Loucy (cell line): ENCODE results near the gene RELT.

Experiments
- CTCF ChIP-seq: fragments of 200-600 bp; sonication (generic); conservative IDR thresholded peaks from 2 replicates; pipeline ENCODE4 v1.5.1; 2014; ENCODE audit warnings: mild to moderate bottlenecking, antibody characterized with exemption, low read length
- EZH2phosphoT487 ChIP-seq: fragments of 200-600 bp; IDR thresholded peaks from 2 replicates; pipeline ENCODE4 v1.6.1; 2018; ENCODE audit warnings: antibody characterized with exemption, mild to moderate bottlenecking, moderate library complexity, borderline replicate concordance

- TF ChIP-seq CTCF (no peak), EZH2phosphoT487 (no peak)
Measured at GRCh38 chr11:73411031-73411430, 34.8 kb downstream of the RELT start.
